Forelimb muscle (tissue), 1 donor: ENCODE measurements around the gene PPARA. TPM values are rescaled to one million over a fixed set of nuclear protein-coding genes. Genes with fewer than 3 reads are reported as not detected.
"Not testable (repeated sequence)": the region's sequence is repeated elsewhere in the genome, so short reads cannot be mapped to it uniquely, and the experiment has no call there.

Experiments used
- DNase-seq: peaks from one replicate; pipeline ENCODE4 v3.0.0-alpha.2; 2013; ENCODE audit warnings: low read depth
- polyA plus RNA-seq: library from polyadenylated mRNA; unstranded; fragments of 120-200 nt; gene quantifications from one replicate; pipeline ENCODE4 v1.2.1, GENCODE V29; 2013; ENCODE audit not compliant: insufficient read length

The PPARA gene
- polyA plus RNA-seq, 1 donor, result 22.8 TPM

DNA sequence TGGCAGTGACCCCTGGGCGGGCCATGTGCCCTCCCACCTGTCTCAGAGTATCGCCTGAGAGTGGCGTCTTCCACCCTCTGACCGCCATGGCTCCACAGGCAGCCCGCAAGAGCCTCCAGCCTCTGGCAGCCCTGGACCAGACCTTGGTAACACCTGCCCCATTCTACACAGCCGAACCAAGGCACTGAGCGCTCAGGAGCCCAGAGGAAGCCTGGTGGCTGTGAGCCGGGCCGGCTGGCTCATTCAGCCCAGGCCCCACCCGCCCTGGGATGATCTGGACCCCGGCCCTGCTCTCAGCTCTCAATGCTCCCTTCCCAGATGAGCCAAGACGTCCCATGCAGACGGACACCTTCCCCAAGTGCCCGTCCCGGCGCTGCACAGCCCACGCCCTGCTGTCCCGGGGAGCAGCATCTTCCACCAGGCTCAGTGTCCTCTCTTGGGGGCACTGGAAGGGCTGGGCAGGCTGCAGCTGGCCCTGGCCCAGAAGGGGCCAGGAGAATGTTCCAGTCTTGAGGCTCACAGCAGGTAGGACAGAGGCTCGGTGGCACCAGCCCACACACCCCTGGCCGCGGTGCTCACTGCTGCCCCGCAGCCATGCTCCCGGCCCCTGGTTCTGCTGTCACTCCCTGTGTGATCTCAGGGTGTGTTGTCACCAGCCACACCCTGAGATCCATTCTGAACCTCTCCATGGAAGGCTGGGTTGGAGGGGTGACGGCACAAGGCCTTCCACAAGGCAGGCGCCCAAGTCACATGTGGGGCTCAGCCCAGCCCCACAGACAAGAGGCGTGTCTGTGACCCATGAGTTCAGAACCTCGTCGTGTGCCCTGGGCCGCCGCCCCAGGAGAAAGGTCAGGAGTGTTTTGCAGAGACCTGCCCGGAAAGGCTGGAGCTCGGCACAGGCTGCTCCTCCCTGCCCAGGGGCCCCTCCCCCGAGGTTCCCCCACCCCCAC lies 24.2 kb upstream of the PPARA start:
- DNase-seq, result no peak

DNA sequence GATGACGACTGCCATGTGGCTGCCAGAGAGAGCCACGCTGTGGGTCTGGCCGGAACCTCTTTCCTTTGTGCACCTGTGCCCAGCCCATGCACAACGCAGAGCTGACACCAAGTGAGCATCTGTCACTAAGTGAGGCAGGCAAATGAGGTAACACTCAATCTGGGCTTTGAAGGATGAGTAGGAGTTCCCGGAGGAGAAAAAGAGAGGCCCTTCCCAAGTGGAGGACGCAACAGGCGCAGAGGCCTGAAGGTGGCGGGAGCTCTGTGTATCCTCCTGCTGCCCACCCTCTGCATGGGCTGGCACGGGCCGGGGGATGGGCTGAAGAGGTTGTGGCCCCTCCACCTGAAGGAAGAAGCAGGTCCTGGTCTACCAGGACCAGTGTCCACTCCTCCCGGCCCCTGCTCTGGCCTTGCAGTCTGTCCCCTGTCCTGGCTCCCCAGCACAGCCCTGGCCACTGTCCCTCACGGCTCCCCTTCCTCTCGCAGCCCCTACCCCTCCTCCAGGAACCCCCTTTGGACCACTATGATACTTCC lies 23.4 kb upstream of the PPARA start:
- DNase-seq, result no peak

DNA sequence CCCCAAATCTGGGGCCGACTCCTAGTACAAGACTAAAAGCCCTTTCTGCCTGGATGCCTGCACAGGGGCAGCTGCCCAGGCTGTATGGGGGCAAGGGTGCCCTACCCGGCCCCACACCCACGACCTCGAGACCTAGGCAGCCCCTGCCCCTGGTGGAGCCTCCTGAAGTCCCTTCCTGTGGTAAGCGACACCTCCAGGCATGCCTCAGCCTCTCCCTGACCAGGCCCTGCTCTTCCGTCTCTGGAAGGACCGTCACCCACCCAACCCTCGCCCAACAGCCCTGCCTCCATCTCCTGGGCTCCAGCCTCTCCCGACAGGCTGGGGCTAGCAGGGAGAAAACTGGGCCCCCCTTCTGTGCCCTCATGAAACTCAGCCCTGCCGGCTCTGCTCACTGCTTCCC lies 22.8 kb upstream of the PPARA start:
- DNase-seq, result no peak

DNA sequence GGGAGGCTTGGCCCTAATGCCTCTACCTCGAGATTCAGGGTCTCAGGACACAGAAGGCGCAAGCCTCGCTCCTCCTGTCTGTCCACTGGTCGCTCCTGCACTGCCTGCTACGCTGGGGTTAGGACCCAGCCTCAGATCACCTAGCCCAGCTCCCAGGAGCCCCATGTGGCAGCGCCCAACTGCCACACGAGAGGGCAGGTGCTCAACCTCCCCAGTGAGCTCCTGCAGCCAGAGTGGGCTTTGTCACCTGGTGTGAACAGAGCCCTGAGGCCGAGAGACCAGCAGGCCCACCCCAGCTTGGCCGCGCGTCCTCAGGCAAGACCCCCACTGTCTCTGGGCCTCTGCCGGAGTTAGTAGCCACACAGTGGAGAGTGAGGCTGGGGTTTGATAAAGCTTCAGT lies 21.7 kb upstream of the PPARA start:
- no peak for DNase-seq

DNA sequence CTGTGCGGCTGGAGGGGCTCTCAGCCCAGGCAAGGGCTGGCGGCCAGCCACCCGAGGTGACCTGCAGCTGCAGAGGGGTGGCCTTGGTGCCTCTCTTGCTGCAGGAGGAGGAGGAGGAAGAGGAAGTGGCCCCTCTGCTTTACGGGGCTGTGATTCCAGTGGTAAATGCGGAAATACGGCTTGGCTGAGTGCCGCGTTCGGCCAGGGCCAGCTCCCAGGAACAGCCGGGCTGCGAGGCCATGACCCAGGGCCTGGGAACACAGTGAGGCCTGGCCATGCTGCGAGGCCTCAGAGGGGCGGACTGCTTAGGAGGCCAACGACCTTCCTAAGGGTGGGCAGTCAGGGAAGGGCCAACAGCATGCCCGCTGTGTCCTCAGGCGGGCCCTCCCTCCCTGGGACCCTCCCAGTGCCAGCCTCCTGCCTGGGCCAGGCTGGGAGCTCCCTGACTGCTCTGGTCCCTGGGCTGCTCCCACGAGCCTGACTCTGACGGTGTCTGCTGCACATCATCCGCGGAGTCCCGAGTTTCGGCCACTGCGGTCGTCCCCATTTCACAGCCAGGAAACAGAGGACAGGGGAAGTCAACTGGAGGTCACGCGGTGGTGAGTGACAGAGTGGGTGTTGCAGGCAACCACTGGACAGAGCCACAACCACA lies 20.8 kb upstream of the PPARA start:
- no peak for DNase-seq

DNA sequence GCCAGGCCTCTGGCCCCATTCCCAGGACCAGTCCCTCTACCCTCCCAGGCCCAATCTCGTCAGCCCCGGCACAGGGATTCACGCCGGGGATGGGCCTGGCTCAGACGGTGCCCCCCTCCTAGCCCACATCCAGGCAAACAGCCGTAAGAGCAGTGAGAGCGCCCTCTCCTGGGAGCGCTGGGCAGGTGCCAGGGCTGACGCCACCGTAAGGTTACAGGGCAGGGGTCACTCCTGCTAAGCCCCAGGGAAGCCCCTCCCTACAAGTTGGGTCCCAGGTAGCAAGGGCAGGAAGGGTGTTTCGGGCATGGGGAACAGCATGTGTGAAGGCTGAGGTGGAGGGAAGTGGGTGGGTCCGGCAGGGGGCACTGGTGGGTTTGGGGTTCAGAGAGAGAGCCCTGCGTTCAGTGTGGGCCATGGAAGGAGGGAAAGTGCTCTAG lies 19.2 kb upstream of the PPARA start:
- DNase-seq, result no peak

DNA sequence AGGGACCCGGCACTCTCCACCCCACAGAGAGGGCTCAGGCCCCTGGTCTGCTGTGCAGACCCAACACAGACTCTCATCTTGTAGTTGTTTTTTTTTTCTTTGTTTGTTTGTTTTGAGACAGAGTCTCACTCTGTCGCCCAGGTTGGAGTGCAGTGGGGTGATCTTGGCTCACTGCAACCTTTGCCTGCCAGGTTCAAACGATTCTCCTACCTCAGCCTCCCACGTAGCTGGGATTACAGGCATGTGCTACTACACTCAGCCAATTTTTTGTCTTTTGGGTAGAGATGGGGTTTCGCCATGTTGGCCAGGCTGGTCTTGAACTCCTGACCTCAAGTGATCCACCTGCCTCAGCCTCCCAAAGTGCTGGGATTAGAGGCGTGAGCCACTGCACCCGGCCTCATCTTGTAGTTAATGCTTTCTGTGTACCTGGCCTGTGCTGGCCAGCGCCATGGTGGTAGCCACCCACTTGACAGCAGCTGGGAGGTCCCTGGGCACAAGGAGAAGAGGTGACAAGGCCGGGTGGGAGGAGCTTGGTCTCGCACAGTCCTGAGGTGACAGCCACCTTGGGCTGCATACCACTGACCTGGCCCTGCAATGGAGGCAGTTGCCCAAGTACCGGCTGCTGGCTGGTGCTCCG lies 18.0 kb upstream of the PPARA start:
- not testable (repeated sequence) for DNase-seq

DNA sequence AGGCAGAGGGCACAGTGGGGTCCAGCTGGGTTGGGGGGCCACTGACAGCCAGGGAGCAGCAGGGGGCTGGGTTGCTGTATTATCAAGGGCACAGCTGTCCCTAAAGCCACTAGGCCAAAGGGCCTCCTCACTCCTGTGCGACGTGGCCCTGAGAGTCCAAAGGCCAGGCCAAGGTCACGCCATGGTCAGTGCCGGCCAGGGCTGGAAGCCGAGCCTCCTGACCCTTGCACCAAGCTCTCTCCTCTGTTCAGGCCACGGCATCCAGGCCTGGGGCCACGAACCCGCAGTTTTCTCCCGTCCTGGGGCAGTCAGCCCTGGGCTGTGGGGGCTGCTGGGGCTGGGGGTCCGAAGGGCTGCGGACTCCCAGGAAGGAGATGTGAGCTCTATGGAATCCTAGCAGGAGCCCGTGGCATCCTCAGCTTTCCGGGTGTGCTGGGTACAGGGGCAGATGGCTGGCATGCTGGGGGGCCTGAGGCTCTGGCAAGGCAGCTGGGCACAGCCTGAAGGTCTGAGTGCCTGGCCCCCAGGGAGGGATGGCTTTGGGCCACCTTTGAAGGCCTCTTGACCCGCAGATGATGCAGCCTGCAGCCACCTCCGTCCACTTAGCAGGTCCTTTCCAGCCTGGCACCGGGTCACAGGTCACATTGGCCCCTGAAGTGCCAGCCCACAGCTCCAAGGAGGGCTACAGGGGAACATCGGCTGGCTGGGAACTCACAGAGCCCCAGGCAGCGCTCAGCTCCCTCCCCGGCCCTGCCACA lies 17.3 kb upstream of the PPARA start:
- no peak for DNase-seq

DNA sequence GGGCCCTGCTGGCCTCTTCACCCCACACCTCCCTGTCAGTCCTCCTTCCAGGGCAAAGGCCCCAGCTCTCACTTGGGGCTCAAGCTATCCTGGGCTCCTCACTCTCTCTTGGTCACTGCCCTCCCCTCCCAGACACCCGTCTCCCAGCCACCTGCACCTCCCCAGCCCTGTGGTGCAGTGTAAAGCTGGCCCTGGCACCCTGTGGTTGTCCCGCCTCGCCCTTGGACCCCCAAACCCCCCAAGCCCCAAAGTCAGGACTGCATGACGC lies 16.8 kb upstream of the PPARA start:
- no peak for DNase-seq

DNA sequence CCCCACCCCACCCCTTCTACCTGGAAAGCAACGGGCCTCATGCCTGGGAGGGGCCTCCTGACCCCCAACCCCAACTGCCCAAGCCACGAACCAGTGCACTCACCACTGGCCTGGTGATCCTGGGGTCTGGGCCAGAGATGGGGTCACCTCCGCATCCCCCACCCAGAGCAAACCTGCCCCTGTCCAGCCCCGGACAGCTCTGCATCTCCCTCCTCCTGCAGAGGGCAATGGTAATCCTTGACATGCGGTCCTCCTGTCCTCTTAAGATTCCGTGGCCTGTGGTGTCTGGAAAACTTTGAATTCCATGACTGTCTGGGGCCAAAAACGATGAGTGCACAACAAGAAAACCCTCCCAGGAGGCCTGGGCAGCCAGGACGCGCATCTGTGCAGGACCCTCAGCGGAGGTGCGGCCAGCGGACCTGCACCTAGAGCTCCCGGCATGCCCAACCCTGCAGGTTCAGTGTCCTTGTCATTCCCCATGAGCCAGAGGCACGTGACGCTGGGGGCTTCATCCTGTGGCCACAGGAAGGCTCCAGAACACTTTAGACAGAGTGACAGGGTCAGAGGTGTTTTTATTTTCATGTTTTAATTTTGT lies 16.1 kb upstream of the PPARA start:
- no peak for DNase-seq

DNA sequence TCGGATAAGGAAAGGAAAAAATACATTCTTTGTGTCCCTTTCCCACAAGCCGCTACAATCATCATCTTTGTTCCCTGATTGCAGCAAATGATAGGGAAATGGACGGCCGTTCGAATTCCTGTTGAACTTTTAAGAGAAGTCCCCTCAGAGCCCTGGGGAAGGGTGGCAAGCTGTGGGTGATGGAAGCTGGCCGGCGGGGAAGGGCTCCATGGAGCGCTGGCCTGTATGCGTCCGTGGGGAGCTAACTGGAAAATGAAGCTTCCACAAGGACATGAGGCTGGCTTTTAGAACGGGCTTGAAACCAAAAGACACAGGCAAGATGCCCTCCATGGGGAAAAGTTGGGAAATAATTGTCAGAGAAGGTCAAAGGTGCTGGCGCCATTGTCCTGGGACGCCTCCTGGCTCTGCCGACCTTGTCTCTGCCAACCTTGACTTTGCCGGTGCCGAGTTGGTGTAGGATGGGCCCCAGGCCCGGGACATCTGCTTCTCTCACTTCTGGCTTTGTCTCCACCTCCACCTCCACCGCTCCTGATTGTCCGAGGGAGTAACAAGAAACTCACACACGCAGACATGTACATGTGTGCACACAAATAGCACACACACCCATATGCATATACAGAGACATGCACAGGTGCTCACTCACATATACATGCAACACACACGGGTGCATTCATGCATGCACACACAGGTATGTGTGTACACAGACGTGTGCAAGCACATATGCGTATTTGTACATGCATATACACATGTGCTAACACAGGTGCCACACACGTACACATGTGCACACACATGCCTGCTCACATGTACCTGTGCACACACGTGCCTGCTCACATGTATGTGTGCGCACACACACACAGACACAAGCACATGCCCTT lies 14.5 kb upstream of the PPARA start:
- DNase-seq, result no peak

DNA sequence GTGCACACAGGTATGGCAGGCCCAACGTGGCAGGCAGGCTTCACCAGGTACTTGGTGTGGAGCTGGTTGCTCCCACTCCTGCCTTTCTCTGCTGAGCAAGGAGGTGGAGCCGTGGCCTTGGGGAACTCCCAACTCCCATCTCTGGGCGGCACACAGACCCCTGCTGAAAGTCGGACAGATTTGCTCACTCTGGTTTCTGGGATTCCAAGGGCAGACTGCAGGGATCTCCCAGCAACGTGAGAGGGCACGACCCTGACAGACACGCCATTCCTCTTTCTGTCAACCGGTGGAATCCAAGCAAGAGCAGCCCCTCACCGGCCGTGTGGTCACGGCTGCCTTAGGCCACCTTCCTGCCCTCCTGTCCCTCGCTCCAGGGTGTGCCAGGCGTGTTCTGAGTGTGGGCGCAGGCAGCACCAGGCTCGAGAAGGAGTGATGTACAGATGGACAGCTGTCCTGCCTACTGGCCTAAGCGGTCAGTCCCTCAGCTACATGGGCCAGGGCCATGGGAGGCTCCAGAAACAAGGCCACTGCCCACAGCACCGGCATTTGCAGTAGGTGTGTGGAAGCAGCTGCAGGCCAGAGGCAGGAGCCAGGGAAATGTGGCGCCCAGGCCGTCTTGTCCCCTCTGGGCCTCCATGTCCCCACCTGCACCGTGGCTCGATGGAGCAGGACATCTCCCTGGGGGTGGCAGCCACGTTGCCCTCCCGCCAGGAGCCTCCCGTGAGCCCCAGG lies 13.7 kb upstream of the PPARA start:
- no peak for DNase-seq

DNA sequence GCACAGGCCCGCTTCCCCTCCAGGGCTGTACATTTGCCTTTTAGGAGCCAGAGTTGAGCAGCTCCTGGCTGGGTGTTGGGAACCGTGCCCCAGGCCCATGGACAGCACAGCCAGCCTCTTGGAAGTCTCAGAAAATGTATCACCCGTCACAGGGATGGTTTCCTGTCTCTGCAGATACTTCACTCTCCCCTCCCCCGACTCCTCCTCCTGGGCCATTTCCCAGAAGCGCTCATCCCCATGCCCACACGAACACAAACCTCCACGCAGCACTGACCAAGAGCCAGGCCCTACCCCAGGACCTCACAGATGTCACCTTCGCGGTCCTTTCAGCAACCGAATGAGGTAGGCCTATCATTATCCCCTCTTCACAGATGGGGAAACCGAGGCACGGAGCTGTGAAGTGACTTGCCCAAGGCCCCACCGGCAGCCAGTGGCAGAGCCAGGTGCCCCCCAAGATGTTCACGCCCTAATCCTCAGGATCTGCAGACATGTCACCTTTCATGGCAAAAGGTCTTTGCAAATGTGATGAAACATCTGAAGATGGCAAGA lies 13.0 kb upstream of the PPARA start:
- DNase-seq, result no peak

DNA sequence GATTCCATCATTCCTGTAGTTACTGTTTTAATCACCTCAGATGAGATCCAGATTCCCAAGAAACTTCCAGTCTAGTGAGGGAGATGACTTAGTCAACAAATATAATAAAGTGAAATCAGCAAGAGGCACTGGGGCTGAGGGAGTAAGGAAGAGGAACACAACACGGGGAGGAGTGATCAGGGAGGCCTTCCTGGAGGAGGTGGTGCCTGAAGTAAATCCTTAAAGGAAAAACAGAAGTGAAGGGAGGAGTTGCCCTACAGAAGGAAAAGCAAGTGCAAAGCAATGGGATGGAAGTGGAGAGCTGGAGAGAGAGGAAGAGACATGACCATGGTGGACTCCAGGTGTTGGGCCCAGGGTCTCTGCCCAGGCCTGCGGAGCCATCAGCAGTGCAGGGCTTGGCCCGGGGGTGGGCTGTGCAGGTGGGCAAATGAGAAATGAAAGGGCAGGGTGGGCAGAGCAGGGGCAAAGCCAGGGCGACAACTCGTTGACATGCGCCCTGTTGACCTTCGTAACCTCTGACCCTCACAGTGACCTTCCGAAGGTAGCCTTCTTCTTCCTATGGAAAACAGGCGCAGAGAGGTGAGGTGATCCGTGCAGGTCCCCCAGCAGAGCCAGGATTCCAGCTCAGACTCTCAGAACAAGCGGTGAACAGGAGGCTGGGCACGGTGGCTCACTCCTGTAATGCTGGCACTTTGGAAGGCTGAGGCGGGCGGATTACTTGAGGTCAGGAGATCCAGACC lies 12.1 kb upstream of the PPARA start:
- no peak for DNase-seq

DNA sequence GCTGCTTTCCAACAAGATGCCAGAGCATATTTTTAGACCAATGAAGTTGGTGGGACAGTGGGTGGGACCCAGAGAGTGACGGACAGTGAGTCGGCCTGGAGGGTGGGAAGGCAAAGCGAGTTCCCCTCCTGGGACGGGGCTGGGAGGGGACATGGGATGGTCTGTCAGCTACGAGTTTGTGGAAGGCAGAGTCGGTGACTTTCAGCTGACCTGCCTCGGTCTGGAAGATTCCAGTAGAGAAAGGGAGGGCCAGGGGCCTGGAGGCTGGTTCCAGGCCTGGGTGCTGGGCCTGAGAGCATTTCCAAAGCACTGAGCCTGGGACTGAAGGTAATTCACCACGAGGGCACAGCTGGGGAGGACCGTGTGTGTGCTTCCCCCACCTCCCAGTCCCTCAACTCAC lies 10.9 kb upstream of the PPARA start:
- DNase-seq, result not testable (repeated sequence)

DNA sequence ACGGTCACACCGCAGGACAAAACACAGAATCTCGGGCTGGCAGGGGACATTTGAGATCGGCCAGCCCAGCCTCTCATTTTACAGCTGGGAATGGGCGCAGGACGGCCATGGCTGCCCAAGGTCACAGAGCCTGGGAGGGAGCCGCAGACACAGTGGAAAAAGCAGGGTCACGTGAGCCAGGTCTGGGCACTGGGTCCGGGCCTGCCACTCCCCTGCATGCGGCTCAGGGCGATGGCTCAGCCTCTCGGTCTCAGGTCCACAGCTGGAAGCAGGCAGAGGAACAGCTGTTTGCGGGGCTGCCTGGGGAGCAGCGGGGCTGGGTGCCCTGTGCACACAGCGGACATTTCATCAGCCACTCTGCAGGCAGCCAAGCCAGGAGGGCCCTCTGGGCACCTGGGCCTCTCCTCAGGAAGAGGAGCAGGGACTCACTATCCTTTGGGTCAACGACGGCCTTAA lies 10.4 kb upstream of the PPARA start:
- no peak for DNase-seq

DNA sequence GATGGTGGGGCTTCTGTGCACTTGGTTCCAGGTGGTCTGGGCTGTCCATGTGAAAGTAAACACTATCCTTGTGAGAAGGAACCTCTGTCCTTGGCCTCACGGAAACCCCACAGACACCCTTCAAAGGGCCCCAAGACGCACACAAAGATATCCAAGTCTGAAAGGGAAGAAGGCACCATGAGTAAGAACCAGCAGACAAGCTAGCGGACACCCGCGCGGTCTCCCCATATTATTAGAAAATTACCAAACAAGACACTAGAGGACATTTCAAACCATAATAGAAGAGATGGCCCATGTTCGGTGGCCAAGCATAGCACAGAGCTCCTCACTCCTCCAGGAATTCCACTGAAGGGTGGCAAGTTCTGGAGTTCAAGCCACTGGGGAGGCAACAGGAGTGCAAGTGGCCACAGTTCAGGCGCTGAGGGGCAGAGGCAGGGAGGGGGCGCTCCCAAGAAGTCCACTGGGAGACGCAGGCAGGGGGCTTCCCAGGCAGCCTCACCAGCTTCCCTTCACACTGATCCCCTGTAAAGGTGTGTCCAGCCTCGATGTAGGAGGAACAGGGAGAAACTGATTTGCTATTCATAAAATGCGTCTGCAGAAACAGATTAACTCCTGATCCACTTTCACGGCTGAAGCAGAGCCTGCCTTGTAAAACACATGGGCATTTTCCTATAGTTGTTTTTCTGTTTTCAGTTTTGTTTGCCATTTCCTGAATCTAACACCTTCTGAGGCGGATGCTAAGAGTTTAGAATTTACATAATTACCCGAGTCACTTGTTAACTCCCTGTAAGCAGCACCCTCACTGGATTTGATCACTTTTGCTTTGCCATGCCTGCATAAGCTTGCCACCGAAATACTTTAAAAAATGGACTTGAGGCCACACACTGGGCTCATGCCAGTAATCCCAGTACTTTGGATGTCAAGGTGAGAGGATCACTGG lies 9.1 kb upstream of the PPARA start:
- DNase-seq, result no peak
